ENCODE measurements around the gene DUSP2. TPM values are rescaled to one million over a fixed set of nuclear protein-coding genes. Genes with fewer than 3 reads are reported as not detected.

DUSP2 gene
- total and polyA plus RNA-seq, 11 donors: 0.56 to 23.1 (median 2.7) TPM

DNA sequence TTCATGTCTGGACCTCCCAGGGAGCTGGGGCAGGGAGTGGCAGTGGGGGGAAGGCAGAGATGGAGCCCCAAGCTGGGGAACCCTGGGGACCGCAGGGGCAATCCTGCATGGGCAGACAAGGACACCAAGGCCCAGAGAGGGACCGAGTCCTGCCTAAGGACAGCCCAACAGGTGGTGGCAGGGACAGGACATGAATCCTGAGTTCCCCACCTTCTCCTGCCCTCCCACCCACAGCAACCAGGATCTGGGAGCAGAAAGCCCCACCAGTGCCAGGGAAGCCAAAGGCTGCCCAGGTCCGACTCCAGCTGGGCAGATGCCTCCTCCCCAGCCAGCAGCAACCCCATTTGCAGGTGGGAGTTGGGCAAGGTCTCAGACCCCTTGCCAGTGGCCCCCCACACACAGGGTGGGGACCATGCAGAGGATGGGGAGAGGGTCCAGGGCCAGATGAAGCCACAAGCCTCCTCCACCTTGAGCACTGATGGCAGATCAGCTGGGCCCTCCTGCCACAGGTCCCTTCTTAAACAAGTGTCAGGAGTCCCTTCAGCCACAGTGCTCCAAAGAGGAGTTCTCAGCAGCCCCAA, 35.2 kb downstream of the DUSP2 start:
- intact Hi-C loops (cut with DNase I): loop anchor here in 6 of 10 donors (2.0 to 10.0 kb wide), 5 partner anchors 27 to 105 kb away; no protein-coding TSS in a partner anchor
- no peaks in the 10 kb centered on the region for H3K36me3 ChIP-seq
- peaks cover 0 to 12% (median 9%) of the 10 kb centered on the region in 12 donors for H3K9me3 ChIP-seq
- TF ChIP-seq, protein P1, sequence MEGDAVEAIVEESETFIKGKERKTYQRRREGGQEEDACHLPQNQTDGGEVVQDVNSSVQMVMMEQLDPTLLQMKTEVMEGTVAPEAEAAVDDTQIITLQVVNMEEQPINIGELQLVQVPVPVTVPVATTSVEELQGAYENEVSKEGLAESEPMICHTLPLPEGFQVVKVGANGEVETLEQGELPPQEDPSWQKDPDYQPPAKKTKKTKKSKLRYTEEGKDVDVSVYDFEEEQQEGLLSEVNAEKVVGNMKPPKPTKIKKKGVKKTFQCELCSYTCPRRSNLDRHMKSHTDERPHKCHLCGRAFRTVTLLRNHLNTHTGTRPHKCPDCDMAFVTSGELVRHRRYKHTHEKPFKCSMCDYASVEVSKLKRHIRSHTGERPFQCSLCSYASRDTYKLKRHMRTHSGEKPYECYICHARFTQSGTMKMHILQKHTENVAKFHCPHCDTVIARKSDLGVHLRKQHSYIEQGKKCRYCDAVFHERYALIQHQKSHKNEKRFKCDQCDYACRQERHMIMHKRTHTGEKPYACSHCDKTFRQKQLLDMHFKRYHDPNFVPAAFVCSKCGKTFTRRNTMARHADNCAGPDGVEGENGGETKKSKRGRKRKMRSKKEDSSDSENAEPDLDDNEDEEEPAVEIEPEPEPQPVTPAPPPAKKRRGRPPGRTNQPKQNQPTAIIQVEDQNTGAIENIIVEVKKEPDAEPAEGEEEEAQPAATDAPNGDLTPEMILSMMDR (IDR thresholded peaks at IDR 0.05): no peak
- TF ChIP-seq POLR2A (IDR thresholded peaks at IDR 0.05): no peak
- H3K27me3 ChIP-seq: no peaks in the 10 kb centered on the region
- peaks cover 0 to 43% (median 24%) of the 10 kb centered on the region in 12 donors for H3K4me1 ChIP-seq
- ATAC-seq (no peak), DNase-seq (peak in 2 of 5 donors; percentile 28 to 51)
- no peak overlapping the region for H3K4me3 ChIP-seq
- H3K27ac ChIP-seq: peak overlapping the region in 9 of 12 donors; percentile 67 to 94 (median 83)
- 93 to 100% (median 97%) methylated on average over 2 to 3 of the region's 3 CpGs; no CpG with 5 or more reads in 1 of the 4 donors for WGBS, 4 donors

DNA sequence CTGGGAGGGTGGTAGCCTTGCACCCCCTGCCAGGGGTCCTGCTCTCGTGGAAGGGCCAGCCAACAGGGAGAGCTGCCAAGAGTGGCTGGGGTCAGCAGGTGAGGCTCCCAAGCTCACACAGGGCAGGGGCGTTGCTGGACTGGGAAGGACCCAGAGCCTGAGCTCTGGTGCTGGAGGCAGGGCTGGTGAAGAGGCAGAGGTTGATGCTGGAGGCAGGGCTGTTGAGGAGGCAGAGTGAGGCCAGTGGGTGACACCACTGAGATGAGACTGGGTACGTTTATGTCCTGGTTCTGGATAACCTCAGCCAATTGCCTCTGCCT, 35.9 kb downstream of the DUSP2 start:
- peak in 2 of 4 donors; percentile 14 to 21 for ATAC-seq
- peak overlapping the region in 11 of 12 donors; percentile 67 to 94 (median 77) for H3K27ac ChIP-seq

DNA sequence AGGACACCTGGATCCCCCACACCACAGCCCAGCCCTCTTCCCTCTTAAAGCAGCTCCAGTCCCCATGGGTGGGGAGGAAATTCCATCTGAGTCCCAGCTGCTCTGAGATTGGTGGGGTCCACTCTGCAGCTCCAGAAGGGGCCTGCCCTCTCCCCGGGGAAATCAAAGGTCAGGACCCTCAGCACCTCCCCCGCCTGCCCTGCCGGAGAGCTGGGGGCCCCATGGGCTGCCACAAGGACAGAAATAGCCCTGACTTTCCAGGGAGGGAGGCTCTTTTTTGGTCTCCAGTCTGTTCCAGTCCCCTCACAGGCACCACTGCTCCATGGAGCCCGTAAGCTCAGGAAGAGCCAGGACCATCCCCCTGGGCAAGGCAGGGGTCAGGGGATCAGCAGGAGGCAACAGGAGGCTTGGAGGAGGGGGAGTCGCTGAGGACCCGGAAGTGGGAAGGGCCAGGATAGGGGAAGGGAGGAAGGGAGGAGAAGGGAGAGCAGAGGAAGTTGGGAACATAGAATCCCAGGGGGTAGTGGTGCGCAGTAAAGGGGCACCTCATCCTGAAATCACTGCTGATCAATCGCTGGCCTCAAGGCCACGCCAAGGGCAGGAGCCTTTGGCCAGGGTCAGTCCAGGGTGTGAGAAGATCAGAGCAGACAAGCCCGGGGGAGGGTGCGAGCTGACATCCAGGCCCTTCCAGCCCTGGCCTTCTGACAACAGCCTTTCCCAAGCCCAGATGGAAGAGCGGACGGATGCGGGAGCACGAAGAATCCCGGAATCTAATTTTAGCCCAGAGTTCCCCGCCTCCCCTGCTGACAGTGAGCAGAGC, 36.5 kb downstream of the DUSP2 start:
- ATAC-seq (peak; percentile 35 to 79 (median 67)), DNase-seq (peak; percentile 70 to 80 (median 73))
- Histone ChIP-seq H3K9me3 (peaks cover 0 to 16% (median 10%) of the 10 kb centered on the region in 12 donors), H3K4me1 (peaks cover under 1 to 44% (median 27%) of the 10 kb centered on the region in 12 donors), H3K27me3 (no peaks in the 10 kb centered on the region), H3K27ac (peak overlapping the region in 11 of 12 donors; percentile 67 to 94 (median 77)), H3K4me3 (peak overlapping the region in 7 of 12 donors; percentile 5 to 49 (median 24)), H3K36me3 (no peaks in the 10 kb centered on the region)
- no peak for TF ChIP-seq POLR2A (IDR thresholded peaks at IDR 0.05)
- TF ChIP-seq, protein P1 (IDR thresholded peaks at IDR 0.05): no peak
- intact Hi-C loops (cut with DNase I): no loop called here
- WGBS, 4 donors: 10 to 14% (median 11%) methylated on average over 12 to 17 of the region's 17 CpGs

More for the DNA sequence above, 35.9 kb downstream of the DUSP2 start:
- TF ChIP-seq, protein P1 (IDR thresholded peaks at IDR 0.05): no peak
- Histone ChIP-seq H3K27me3 (no peaks in the 10 kb centered on the region), H3K4me3 (peak overlapping the region in 7 of 12 donors; percentile 5 to 49 (median 24)), H3K9me3 (peaks cover 0 to 16% (median 10%) of the 10 kb centered on the region in 12 donors), H3K36me3 (no peaks in the 10 kb centered on the region), H3K4me1 (peaks cover 0 to 42% (median 25%) of the 10 kb centered on the region in 12 donors)
- DNase-seq: peak in 1 of 5 donors; percentile 70
- intact Hi-C loops (cut with DNase I): no loop called here
- WGBS, 4 donors: 21 to 32% (median 26%) methylated on average over 2 to 3 of the region's 3 CpGs

DNA sequence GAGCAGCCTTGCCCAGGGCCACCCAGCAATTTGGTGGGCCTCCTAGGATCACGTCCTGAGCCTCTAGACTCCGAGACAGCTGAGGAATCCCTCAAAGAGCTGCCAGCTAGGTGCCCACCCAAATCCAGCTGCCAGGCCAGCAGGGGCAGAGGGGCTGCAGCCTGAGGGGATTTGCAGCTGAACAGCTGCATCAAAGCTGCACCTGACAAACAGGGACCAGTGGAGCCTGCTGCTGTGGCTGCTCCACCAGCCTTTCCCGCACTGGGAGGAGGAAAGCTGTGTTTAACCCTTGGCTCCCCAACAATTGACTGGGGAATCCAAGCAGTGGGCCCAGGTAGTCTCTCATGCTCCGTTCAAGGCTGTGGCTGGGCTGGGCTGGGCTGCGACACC, 37.1 kb downstream of the DUSP2 start:
- H3K4me3 ChIP-seq: no peak overlapping the region
- DNase-seq (peak in 1 of 5 donors; percentile 9), ATAC-seq (no peak)
- peak overlapping the region in 11 of 12 donors; percentile 67 to 94 (median 77) for H3K27ac ChIP-seq
- no peaks in the 10 kb centered on the region for H3K27me3 ChIP-seq
- no peaks in the 10 kb centered on the region for H3K36me3 ChIP-seq
- peaks cover 0 to 16% (median 10%) of the 10 kb centered on the region in 12 donors for H3K9me3 ChIP-seq
- 36 to 60% (median 45%) methylated on average over 2 to 5 of the region's 5 CpGs for WGBS, 4 donors
- intact Hi-C loops (cut with DNase I): no loop called here
- TF ChIP-seq POLR2A (IDR thresholded peaks at IDR 0.05): no peak
- TF ChIP-seq, protein P1 (IDR thresholded peaks at IDR 0.05): no peak
- peaks cover 6 to 50% (median 31%) of the 10 kb centered on the region in 12 donors for H3K4me1 ChIP-seq

Measured in heart left ventricle (tissue), 16 donors.